LHCN-M2 (cell line): Measurements from ENCODE around the gene PAK2. TPM values are rescaled to one million over a fixed set of nuclear protein-coding genes. Genes with fewer than 3 reads are reported as not detected.
"Not testable (repeated sequence)": the region's sequence is repeated elsewhere in the genome, so short reads cannot be mapped to it uniquely, and the experiment has no call there.

ENCODE experiments used
- DNase-seq: peaks from one replicate; pipeline ENCODE4 v3.0.0-alpha.2; 2012; ENCODE audit warnings: low read depth
- total RNA-seq: library from RNA; depleted of rRNA; stranded (reverse); fragments of >200 nt; gene quantifications from 2 replicates; pipeline ENCODE4 v1.2.3, GENCODE V29; 2014

PAK2 gene
- total RNA-seq, 1 experiment from 2014 or later = 45.8 TPM

DNA sequence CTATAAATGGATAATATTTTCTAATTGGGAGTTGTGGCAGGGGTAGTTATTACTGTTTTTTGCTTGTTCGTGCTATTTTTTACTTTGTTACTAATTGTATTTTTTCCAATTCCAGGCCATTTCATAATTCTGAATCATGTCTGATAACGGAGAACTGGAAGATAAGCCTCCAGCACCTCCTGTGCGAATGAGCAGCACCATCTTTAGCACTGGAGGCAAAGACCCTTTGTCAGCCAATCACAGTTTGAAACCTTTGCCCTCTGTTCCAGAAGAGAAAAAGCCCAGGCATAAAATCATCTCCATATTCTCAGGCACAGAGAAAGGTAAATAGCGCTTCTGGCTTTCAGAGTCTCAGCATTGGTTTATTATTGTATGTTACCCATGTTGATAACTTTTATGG, 42.9 kb downstream of the PAK2 start:
- DNase-seq = no peak

DNA sequence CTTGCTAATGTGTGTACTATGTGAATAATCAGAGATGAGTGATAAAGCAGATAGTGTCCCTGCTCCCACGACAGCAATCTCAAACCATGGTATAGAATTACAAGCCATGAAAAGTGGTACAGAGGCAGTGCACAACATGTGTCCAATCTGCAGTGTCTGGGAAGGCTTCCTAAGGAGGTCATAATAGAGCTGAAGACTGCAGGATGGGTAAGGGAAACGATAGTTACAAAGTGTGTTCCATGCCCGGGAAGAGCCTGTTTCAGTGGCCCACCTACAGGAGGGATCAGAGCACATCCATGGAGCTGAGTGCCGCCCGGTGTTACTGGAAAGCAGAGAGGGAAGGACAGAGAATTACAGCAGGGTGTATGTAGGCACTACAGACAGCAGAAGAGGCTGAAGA, 48.9 kb downstream of the PAK2 start:
- no peak for DNase-seq

DNA sequence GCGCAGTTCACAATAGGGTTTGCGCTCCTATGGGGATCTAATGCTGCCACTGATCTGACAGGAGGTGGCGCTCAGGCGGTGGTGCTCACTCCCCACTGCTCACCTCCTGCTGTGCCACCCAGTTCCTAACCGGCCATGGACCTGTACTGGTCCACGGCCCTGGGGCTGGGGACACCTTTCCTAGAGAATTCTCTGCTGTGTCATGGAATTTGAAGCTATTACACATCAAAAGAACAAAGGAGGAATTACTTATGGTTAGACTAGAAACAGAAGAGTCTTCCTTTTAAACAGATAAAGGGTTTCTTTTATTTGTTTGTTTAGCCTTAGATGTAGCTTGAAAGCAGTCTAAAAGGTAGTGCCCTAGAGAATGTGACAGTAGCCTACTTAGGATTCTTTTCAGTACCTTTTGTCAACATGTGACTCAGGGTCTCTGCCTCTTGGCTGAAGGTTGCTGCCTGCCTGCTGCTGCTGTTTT, 50.3 kb downstream of the PAK2 start:
- no peak for DNase-seq

DNA sequence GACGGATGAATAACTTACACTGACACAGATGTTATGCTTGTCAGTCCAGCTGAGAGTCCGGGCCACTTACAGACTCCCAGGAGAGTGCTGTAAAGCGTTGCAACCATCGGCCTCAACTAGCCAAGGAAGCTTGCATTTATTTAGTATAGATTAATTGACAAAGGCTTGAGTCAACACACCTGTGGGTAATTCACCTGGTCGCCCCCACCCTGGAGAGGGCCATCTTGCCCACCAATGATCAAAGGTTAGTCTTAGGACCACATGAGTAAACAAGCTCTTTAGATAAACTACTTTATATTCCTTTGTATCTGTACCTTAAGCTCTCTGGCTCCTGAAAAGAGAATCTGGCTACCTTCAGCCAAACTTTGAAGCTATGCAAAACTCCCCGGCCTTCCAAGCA, 51.0 kb downstream of the PAK2 start:
- no peak for DNase-seq

GRCh38 chr3:196792771-196793170, 53.1 kb downstream of the PAK2 start:
- DNase-seq = no peak

DNA sequence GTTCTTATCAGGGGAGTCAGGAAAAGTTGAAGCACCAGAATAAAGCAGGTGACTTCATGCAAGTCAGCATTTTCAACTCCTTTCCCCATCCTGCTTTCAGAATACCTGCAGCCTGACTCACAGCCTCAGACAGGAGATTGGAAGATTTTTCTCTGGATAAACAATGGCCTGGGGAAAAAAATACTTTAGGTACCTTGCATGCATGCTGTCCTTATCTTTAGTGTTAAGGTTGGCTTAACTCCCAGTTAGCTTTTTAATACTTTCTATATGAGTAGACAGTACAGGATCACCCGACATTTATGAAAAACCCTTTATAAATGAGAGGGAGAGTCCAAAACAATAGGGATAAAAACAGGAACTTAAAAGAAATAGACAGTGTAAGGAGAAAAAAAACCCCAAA, 53.6 kb downstream of the PAK2 start:
- peak; percentile 30 for DNase-seq

GRCh38 chr3:196794467-196794866, 54.8 kb downstream of the PAK2 start:
- DNase-seq = no peak

DNA sequence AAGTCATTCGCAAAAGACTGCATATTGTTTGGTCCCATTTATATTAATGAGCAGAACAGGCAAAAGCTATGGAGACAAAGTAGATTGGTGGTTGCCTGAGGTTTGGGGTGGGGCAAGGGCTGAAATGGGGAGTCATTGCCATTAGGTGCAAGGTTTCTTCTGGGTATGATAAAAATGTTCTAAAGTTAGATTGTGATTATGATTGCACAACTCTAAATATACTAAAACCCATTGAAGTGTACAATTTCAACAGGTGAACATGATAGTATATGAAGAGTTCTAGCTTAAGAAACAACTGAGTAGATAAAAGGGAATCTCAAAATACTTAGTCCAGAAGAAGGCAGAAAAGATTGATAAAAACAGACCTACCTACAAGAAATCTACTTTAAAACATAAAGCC, 56.7 kb downstream of the PAK2 start:
- no peak for DNase-seq

DNA sequence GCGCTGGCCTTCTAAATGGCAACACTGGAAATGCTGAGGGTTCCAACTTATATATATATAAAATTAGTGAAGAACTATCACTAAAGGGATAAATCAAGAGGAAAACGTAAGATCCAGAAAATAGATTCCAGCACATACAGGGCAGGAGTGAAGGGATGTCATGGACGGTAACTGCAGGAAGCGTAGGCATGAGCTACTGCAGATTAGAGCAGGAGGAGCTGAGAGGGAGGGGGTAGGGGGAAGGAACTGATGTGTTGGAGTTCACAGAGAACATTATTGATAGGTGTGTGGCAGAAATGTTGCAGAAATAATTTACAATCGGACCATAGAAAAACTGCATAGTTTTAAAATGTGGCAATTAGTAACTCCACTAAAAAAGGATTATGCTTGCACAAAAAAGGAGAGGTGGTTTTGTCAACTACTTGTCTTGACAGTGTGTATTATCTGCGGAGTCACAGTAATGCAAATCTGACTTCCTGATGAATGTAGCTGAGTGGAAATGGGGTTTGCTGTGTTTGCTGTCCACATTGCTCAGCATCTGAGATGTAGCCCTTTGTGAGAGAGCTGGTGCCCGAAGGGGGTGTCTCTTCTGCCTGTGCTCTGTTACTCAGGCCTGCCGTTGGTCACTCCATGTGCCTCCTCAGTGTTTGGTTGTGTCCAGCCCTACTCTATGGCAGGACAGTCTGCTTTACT, 61.2 kb downstream of the PAK2 start:
- no peak for DNase-seq

GRCh38 chr3:196803891-196804468, 64.3 kb downstream of the PAK2 start:
- DNase-seq = no peak

GRCh38 chr3:196804773-196805172, 65.1 kb downstream of the PAK2 start:
- no peak for DNase-seq

- no peak for DNase-seq
These were observed 71.4 kb downstream of the PAK2 start for GRCh38 chr3:196810963-196811581.

GRCh38 chr3:196812853-196813252, 73.2 kb downstream of the PAK2 start:
- DNase-seq = no peak

GRCh38 chr3:196813903-196814302, 74.2 kb downstream of the PAK2 start:
- DNase-seq = peak; percentile 10

GRCh38 chr3:196821806-196822355, 82.2 kb downstream of the PAK2 start:
- no peak for DNase-seq

- DNase-seq = not testable (repeated sequence)
These were observed 90.0 kb downstream of the PAK2 start for GRCh38 chr3:196829651-196830050.

DNA sequence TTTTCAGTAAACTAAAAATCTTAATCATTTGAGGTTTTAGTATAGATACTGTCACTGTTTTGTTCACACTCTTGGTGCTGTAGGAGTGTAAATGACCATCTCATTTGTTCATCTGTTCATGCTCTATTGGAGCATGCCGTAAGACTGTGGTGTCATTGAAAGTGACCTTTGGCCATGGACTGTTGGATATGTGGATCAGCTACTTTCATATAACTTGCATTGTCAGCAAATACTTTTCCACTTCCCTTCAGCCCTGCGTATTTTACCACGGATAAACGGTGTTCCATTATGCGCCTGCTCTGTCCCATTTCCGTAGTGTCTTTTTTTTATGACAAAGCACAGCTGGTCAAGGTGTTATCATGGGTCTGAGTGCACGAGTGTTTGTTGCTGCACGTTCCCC, 95.4 kb downstream of the PAK2 start:
- no peak for DNase-seq

DNA sequence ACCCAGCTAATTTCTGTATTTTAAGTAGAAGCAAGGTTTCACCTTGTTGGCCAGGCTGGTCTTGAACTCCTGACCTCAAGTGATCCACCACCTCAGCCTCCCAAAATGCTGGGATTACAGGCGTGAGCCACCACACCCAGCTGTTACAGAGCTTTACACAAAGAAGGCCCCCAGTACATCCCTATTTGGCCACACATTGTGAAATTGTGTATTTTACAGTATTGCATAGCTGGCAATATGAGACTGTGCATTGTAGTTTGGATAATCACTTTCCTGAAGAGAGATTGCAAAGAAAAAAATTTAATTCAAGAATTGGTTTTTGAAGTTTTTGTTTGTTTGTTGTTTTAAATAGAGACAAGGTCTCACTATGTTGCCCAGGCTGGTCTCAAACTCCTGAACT, 97.0 kb downstream of the PAK2 start:
- DNase-seq = not testable (repeated sequence)

GRCh38 chr3:196837819-196838420, 98.3 kb downstream of the PAK2 start:
- DNase-seq = peak; percentile 58

GRCh38 chr3:196839351-196839750, 99.7 kb downstream of the PAK2 start:
- not testable (repeated sequence) for DNase-seq

DNA sequence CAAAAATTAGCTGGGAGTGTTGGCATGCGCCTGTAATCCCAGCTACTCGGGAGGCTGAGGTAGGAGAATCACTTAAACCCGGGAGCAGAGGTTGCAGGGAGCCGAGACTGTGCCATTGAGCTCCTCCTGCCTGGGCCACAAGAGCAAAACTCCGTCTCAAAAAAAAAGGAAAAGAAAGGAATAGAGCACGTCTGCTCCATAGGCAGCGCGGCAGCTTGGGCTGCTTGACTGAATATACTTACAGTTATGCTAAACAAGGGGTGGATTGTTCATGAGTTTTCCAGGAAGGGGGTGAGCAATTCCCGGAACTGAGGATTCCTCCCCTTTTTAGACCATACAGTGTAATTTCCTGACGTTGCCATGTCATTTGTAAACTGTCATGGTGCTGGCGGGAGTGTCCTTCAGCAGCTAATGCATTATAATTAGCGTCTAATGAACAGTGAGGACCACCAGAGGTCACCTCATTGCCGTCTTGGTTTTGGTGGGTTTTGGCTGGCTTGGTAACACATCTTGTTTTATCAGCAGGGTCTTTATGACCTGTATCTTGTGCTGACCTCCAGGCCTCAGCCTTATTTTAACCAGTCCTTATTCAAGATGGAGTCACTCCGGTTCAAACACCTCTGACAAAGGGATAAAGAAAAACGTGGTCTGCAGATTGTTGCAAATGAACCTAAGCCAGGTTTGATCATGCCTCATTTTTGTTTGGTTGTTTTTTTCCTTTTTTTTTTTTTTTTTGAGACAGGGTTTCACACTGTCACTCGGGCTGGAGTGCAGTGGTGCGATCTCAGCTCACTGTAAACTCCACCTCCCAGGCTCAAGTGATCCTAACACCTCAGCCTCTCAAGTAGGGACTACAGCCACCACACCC, 103.1 kb downstream of the PAK2 start:
- DNase-seq = no peak
